ENCODE measurements around the gene PPP3CA.

PPP3CA gene

DNA sequence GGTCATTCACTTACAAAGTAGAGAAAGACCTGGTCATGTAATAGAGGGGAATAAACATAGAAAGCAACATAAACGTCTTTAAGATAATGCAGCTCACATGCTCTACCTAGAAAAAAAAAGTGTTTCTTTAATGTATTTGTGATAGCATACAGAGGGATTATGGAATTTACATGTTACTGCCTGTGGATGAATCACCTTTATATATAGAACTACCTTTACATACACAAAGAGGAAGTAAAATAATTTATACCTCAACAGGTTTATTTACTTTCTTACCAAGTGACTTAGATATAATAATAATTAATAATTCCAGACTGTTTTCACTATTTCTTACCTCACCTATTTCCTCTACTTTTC is 81.5 kb downstream of the PPP3CA start:
- Histone ChIP-seq H3K9ac (ENCODE audit: low read depth, low read length) (no peak overlapping the region), H3K36me3 (ENCODE audit: insufficient read depth, low read depth, low read length) (no peaks in the 10 kb centered on the region)

GRCh38 chr4:101264993-101265815 is 82.1 kb downstream of the PPP3CA start:
- Histone ChIP-seq H3K36me3 (ENCODE audit: insufficient read depth, low read depth, low read length) (no peaks in the 10 kb centered on the region), H3K4me3 (ENCODE audit: low read length) (no peak overlapping the region), H3K9me3 (ENCODE audit: insufficient read depth, low read depth, low read length) (no peaks in the 10 kb centered on the region), H3K4me1 (ENCODE audit: insufficient read depth, low read length) (peaks cover 9% of the 10 kb centered on the region; the same call in 1 of the 2 replicates), H3K27me3 (ENCODE audit: insufficient read depth, low read length) (no peaks in the 10 kb centered on the region), H3K9ac (ENCODE audit: low read depth, low read length) (no peak overlapping the region), H3K27ac (ENCODE audit: low read length) (no peak overlapping the region)

More for the DNA sequence above, 81.5 kb downstream of the PPP3CA start:
- Histone ChIP-seq H3K9me3 (ENCODE audit: insufficient read depth, low read depth, low read length) (no peaks in the 10 kb centered on the region), H3K4me3 (ENCODE audit: low read length) (no peak overlapping the region), H3K4me1 (ENCODE audit: insufficient read depth, low read length) (peaks cover 9% of the 10 kb centered on the region; the same call in 1 of the 2 replicates), H3K27ac (ENCODE audit: low read length) (no peak overlapping the region), H3K27me3 (ENCODE audit: insufficient read depth, low read length) (no peaks in the 10 kb centered on the region)

GRCh38 chr4:101264512-101264911 is 82.8 kb downstream of the PPP3CA start:
- peaks cover 9% of the 10 kb centered on the region; the same call in 1 of the 2 replicates for H3K4me1 ChIP-seq (ENCODE audit: insufficient read depth, low read length)
- no peaks in the 10 kb centered on the region for H3K9me3 ChIP-seq (ENCODE audit: insufficient read depth, low read depth, low read length)
- no peaks in the 10 kb centered on the region for H3K27me3 ChIP-seq (ENCODE audit: insufficient read depth, low read length)
- no peak overlapping the region for H3K27ac ChIP-seq (ENCODE audit: low read length)
- no peak overlapping the region for H3K4me3 ChIP-seq (ENCODE audit: low read length)
- H3K9ac ChIP-seq (ENCODE audit: low read depth, low read length), result no peak overlapping the region
- H3K36me3 ChIP-seq (ENCODE audit: insufficient read depth, low read depth, low read length), result no peaks in the 10 kb centered on the region

DNA sequence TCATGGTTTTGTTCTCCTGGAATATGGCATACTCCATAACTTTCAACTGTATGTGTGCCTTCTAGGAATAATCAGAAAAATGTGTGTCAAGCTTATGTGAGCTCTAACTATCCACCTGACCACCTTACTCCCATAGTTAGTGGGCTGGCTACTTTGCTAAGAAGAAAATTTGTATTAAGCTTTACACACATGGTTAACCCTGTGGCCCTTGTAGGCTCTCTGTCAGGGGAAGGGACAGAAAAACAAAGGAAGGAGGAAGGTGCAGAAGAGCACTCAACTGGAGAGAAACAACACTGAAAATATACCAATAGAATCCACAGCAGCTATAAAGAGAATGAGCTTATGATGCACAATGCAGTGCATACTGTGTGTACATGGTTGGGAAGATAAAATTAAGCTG is 84.6 kb downstream of the PPP3CA start:
- peaks cover 9% of the 10 kb centered on the region; the same call in 1 of the 2 replicates for H3K4me1 ChIP-seq (ENCODE audit: insufficient read depth, low read length)
- no peak overlapping the region for H3K4me3 ChIP-seq (ENCODE audit: low read length)
- H3K9ac ChIP-seq (ENCODE audit: low read depth, low read length), result no peak overlapping the region
- H3K36me3 ChIP-seq (ENCODE audit: insufficient read depth, low read depth, low read length), result no peaks in the 10 kb centered on the region
- H3K9me3 ChIP-seq (ENCODE audit: insufficient read depth, low read depth, low read length), result no peaks in the 10 kb centered on the region
- H3K27ac ChIP-seq (ENCODE audit: low read length), result no peak overlapping the region
- H3K27me3 ChIP-seq (ENCODE audit: insufficient read depth, low read length), result no peaks in the 10 kb centered on the region

GRCh38 chr4:101259876-101260275 is 87.5 kb downstream of the PPP3CA start:
- Histone ChIP-seq H3K9me3 (ENCODE audit: insufficient read depth, low read depth, low read length) (no peaks in the 10 kb centered on the region), H3K27ac (ENCODE audit: low read length) (no peak overlapping the region), H3K4me1 (ENCODE audit: insufficient read depth, low read length) (peaks cover 19% of the 10 kb centered on the region), H3K9ac (ENCODE audit: low read depth, low read length) (no peak overlapping the region), H3K4me3 (ENCODE audit: low read length) (no peak overlapping the region), H3K36me3 (ENCODE audit: insufficient read depth, low read depth, low read length) (no peaks in the 10 kb centered on the region), H3K27me3 (ENCODE audit: insufficient read depth, low read length) (no peaks in the 10 kb centered on the region)

- H3K27me3 ChIP-seq (ENCODE audit: insufficient read depth, low read length), result no peaks in the 10 kb centered on the region
- H3K4me1 ChIP-seq (ENCODE audit: insufficient read depth, low read length), result peaks cover 19% of the 10 kb centered on the region
- no peak overlapping the region for H3K27ac ChIP-seq (ENCODE audit: low read length)
- H3K36me3 ChIP-seq (ENCODE audit: insufficient read depth, low read depth, low read length), result no peaks in the 10 kb centered on the region
- H3K9ac ChIP-seq (ENCODE audit: low read depth, low read length), result no peak overlapping the region
- no peak overlapping the region for H3K4me3 ChIP-seq (ENCODE audit: low read length)
- H3K9me3 ChIP-seq (ENCODE audit: insufficient read depth, low read depth, low read length), result no peaks in the 10 kb centered on the region
Measured at GRCh38 chr4:101258883-101259282, 88.4 kb downstream of the PPP3CA start.

- H3K9me3 ChIP-seq (ENCODE audit: insufficient read depth, low read depth, low read length), result no peaks in the 10 kb centered on the region
- peaks cover 10% of the 10 kb centered on the region for H3K4me1 ChIP-seq (ENCODE audit: insufficient read depth, low read length)
- H3K27ac ChIP-seq (ENCODE audit: low read length), result no peak overlapping the region
- H3K27me3 ChIP-seq (ENCODE audit: insufficient read depth, low read length), result no peaks in the 10 kb centered on the region
- no peaks in the 10 kb centered on the region for H3K36me3 ChIP-seq (ENCODE audit: insufficient read depth, low read depth, low read length)
- H3K4me3 ChIP-seq (ENCODE audit: low read length), result no peak overlapping the region
- no peak overlapping the region for H3K9ac ChIP-seq (ENCODE audit: low read depth, low read length)
Measured at GRCh38 chr4:101256222-101256621, 91.1 kb downstream of the PPP3CA start.

GRCh38 chr4:101254776-101255175 is 92.5 kb downstream of the PPP3CA start:
- no peaks in the 10 kb centered on the region for H3K36me3 ChIP-seq (ENCODE audit: insufficient read depth, low read depth, low read length)
- H3K4me1 ChIP-seq (ENCODE audit: insufficient read depth, low read length), result peaks cover 10% of the 10 kb centered on the region
- no peak overlapping the region for H3K4me3 ChIP-seq (ENCODE audit: low read length)
- H3K9ac ChIP-seq (ENCODE audit: low read depth, low read length), result no peak overlapping the region
- no peak overlapping the region for H3K27ac ChIP-seq (ENCODE audit: low read length)
- H3K9me3 ChIP-seq (ENCODE audit: insufficient read depth, low read depth, low read length), result no peaks in the 10 kb centered on the region
- no peaks in the 10 kb centered on the region for H3K27me3 ChIP-seq (ENCODE audit: insufficient read depth, low read length)

DNA sequence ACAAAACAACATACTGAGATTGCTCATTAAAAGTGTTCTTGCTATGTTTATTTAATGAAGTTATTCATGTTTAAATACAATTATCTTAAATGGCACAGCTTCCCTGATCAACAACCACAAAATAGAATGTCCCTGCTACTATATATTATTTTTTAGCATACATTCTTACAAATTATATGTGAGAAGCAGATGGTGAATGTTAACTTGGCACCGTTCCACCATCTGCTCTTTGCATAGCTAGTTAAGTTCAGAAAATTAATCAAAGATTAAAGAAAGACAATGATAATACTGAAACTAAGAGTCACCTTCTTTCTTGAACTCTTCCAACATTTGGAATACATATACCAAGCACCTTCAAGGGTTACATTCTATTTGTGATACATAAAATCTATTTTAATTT is 94.2 kb downstream of the PPP3CA start:
- Histone ChIP-seq H3K4me1 (ENCODE audit: insufficient read depth, low read length) (peaks cover 10% of the 10 kb centered on the region), H3K36me3 (ENCODE audit: insufficient read depth, low read depth, low read length) (no peaks in the 10 kb centered on the region), H3K4me3 (ENCODE audit: low read length) (no peak overlapping the region), H3K27me3 (ENCODE audit: insufficient read depth, low read length) (no peaks in the 10 kb centered on the region), H3K9me3 (ENCODE audit: insufficient read depth, low read depth, low read length) (no peaks in the 10 kb centered on the region), H3K27ac (ENCODE audit: low read length) (no peak overlapping the region), H3K9ac (ENCODE audit: low read depth, low read length) (no peak overlapping the region)

- H3K4me3 ChIP-seq (ENCODE audit: low read length), result no peak overlapping the region
- no peaks in the 10 kb centered on the region for H3K9me3 ChIP-seq (ENCODE audit: insufficient read depth, low read depth, low read length)
- H3K36me3 ChIP-seq (ENCODE audit: insufficient read depth, low read depth, low read length), result no peaks in the 10 kb centered on the region
- peaks cover 10% of the 10 kb centered on the region for H3K4me1 ChIP-seq (ENCODE audit: insufficient read depth, low read length)
- no peak overlapping the region for H3K27ac ChIP-seq (ENCODE audit: low read length)
- H3K27me3 ChIP-seq (ENCODE audit: insufficient read depth, low read length), result no peaks in the 10 kb centered on the region
- H3K9ac ChIP-seq (ENCODE audit: low read depth, low read length), result no peak overlapping the region
Measured at GRCh38 chr4:101252721-101253120, 94.6 kb downstream of the PPP3CA start.

DNA sequence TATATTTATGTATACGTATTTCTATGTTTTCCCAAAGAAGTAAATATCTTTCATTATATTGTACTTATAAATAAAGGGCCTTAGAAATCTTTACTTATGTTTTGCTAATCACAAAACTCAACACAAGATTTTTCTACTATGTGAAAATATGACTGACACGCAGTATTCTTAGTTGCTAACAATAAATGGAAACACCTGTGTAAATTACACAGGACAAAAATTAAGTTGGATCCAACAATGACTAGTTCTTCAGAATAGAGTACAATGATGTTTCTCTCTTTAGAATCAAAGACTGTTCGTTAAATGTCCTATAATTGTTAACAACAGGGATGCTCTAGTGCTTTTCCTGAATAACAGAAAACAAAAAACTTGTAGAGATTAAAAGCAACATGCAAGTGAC is 96.1 kb downstream of the PPP3CA start:
- no peak overlapping the region for H3K9ac ChIP-seq (ENCODE audit: low read depth, low read length)
- H3K9me3 ChIP-seq (ENCODE audit: insufficient read depth, low read depth, low read length), result no peaks in the 10 kb centered on the region
- H3K27ac ChIP-seq (ENCODE audit: low read length), result no peak overlapping the region
- H3K4me3 ChIP-seq (ENCODE audit: low read length), result no peak overlapping the region
- H3K4me1 ChIP-seq (ENCODE audit: insufficient read depth, low read length), result peaks cover 8% of the 10 kb centered on the region
- H3K36me3 ChIP-seq (ENCODE audit: insufficient read depth, low read depth, low read length), result no peaks in the 10 kb centered on the region
- no peaks in the 10 kb centered on the region for H3K27me3 ChIP-seq (ENCODE audit: insufficient read depth, low read length)

- no peak overlapping the region for H3K27ac ChIP-seq (ENCODE audit: low read length)
- no peaks in the 10 kb centered on the region for H3K36me3 ChIP-seq (ENCODE audit: insufficient read depth, low read depth, low read length)
- no peaks in the 10 kb centered on the region for H3K9me3 ChIP-seq (ENCODE audit: insufficient read depth, low read depth, low read length)
Measured at GRCh38 chr4:101244349-101244748, 103.0 kb downstream of the PPP3CA start.

More at GRCh38 chr4:101244349-101244748, 103.0 kb downstream of the PPP3CA start:
- H3K4me3 ChIP-seq (ENCODE audit: low read length), result no peak overlapping the region
- no peaks in the 10 kb centered on the region for H3K27me3 ChIP-seq (ENCODE audit: insufficient read depth, low read length)
- peaks cover 3% of the 10 kb centered on the region; the same call in 1 of the 2 replicates for H3K4me1 ChIP-seq (ENCODE audit: insufficient read depth, low read length)
- no peak overlapping the region for H3K9ac ChIP-seq (ENCODE audit: low read depth, low read length)
